Neural progenitor cell (in vitro differentiated cells): ENCODE measurements around the gene AGBL2. TPM values are rescaled to one million over a fixed set of nuclear protein-coding genes. Genes with fewer than 3 reads are reported as not detected.

Source experiments
- DNase-seq: peaks from one replicate; pipeline ENCODE4 v3.0.0-alpha.2; 2016; ENCODE audit warnings: low spot score
- H2AFZ ChIP-seq: fragments of 200-600 bp; sonication (generic); replicated peaks from 2 replicates; pipeline ENCODE4 v1.6.1; 2016; ENCODE audit warnings: antibody characterized with exemption
- H3F3A ChIP-seq: fragments of 200-600 bp; sonication (generic); 2 replicates; pipeline ENCODE4 v1.6.1; 2016; ENCODE audit warnings: antibody characterized with exemption, low read depth
- H3K27ac ChIP-seq: fragments of 200-600 bp; sonication (generic); 2 replicates; pipeline ENCODE4 v1.5.1; 2016; ENCODE audit warnings: mild to moderate bottlenecking
- H3K27me3 ChIP-seq: fragments of 200-600 bp; sonication (generic); 2 replicates; pipeline ENCODE4 v1.6.1; 2016; ENCODE audit warnings: mild to moderate bottlenecking, moderate library complexity
- H3K36me3 ChIP-seq: fragments of 200-600 bp; sonication (generic); 2 replicates; pipeline ENCODE4 v1.5.1; 2016
- H3K4me1 ChIP-seq: fragments of 200-600 bp; sonication (generic); 2 replicates; pipeline ENCODE4 v1.6.1; 2016; ENCODE audit warnings: mixed run types
- H3K4me2 ChIP-seq: fragments of 200-600 bp; sonication (generic); 2 replicates; pipeline ENCODE4 v1.6.1; 2016
- H3K4me3 ChIP-seq: fragments of 200-600 bp; sonication (generic); 2 replicates; pipeline ENCODE4 v1.5.1; 2016
- H3K79me2 ChIP-seq: fragments of 200-600 bp; sonication (generic); 2 replicates; pipeline ENCODE4 v1.6.1; 2016; ENCODE audit warnings: low read depth
- H3K9ac ChIP-seq: fragments of 200-600 bp; sonication (generic); 2 replicates; pipeline ENCODE4 v1.6.1; 2016
- H3K9me3 ChIP-seq: fragments of 200-600 bp; sonication (generic); 2 replicates; pipeline ENCODE4 v1.5.1; 2016; ENCODE audit warnings: low read depth
- H4K20me1 ChIP-seq: fragments of 200-600 bp; sonication (generic); 2 replicates; pipeline ENCODE4 v1.6.1; 2016; ENCODE audit warnings: low read depth
- H3K27ac Mint-ChIP-seq: 3 replicates; pipeline ENCODE4 v1.8.0; 2021; ENCODE audit warnings: mixed read lengths
- H3K27me3 Mint-ChIP-seq: 2 replicates; pipeline ENCODE4 v1.8.0; 2022; ENCODE audit warnings: low read depth, mild to moderate bottlenecking, inconsistent platforms, moderate library complexity, mixed read lengths; ENCODE audit not compliant: insufficient read depth
- H3K36me3 Mint-ChIP-seq: 3 replicates; pipeline ENCODE4 v1.8.0; 2021; ENCODE audit warnings: mixed read lengths
- H3K4me1 Mint-ChIP-seq: 3 replicates; pipeline ENCODE4 v1.8.0; 2021; ENCODE audit warnings: mixed read lengths
- H3K4me3 Mint-ChIP-seq: 3 replicates; pipeline ENCODE4 v1.8.0; 2021; ENCODE audit warnings: mild to moderate bottlenecking, moderate library complexity, mixed read lengths
- H3K9me3 Mint-ChIP-seq: 3 replicates; pipeline ENCODE4 v1.8.0; 2020; ENCODE audit warnings: mixed read lengths
- CTCF ChIP-seq: fragments of 200-600 bp; sonication (generic); IDR thresholded peaks from 2 replicates; pipeline ENCODE4 v1.5.1; 2017; ENCODE audit warnings: antibody characterized with exemption, mild to moderate bottlenecking
- EZH2 ChIP-seq: fragments of 200-600 bp; sonication (generic); IDR thresholded peaks from 2 replicates; pipeline ENCODE4 v1.6.1; 2017; ENCODE audit warnings: antibody characterized with exemption, mild to moderate bottlenecking, moderate library complexity
- EZH2phosphoT487 ChIP-seq: fragments of 200-600 bp; sonication (generic); IDR thresholded peaks from 2 replicates; pipeline ENCODE4 v1.6.1; 2017; ENCODE audit warnings: antibody characterized with exemption
- total RNA-seq: library from RNA; depleted of rRNA; stranded (reverse); fragments of >200 nt; gene quantifications from 2 replicates; pipeline ENCODE4 v1.2.3, GENCODE V29; 2015; ENCODE audit warnings: low replicate concordance

AGBL2 gene
- total RNA-seq, 1 donor from 2014 or later: 2.5 TPM

DNA sequence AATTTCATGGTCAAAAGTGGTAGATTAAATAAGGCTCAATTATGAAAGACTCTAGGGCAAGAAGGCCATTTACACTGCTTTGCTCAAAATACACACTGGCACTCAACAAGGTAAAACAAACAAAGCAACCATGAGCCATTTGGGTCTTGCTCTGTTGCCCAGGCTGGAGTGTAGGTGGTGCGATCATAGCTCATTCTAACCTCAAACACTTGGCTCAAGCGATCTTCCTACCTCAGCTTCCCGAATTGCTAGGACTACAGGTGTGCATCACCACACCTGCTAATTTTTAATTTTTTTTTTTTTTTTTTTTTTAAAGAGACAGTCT lies 10.9 kb upstream of the AGBL2 start:
- Histone ChIP-seq H3K4me1 (peaks cover 4% of the 10 kb centered on the region), H3K9ac (no peak overlapping the region), H3F3A (peaks cover 15% of the 10 kb centered on the region), H3K79me2 (peaks cover 4% of the 10 kb centered on the region), H3K4me2 (no peak overlapping the region), H3K27me3 (no peaks in the 10 kb centered on the region), H3K4me3 (no peak overlapping the region), H4K20me1 (no peaks in the 10 kb centered on the region), H3K36me3 (peaks cover 43% of the 10 kb centered on the region), H2AFZ (no peak overlapping the region), H3K9me3 (no peaks in the 10 kb centered on the region), H3K27ac (no peak overlapping the region)
- Mint-ChIP-seq H3K4me1 (no peaks in the 10 kb centered on the region), H3K36me3 (peaks cover 38% of the 10 kb centered on the region), H3K9me3 (no peaks in the 10 kb centered on the region), H3K4me3 (no peak overlapping the region), H3K27me3 (peaks cover 2% of the 10 kb centered on the region), H3K27ac (no peak overlapping the region)
- DNase-seq: no peak
- no peak for TF ChIP-seq CTCF
- TF ChIP-seq EZH2phosphoT487: no peak
- TF ChIP-seq EZH2: no peak

GRCh38 chr11:47725442-47726117 lies 10.4 kb upstream of the AGBL2 start:
- Histone ChIP-seq H4K20me1 (no peaks in the 10 kb centered on the region), H3K4me3 (no peak overlapping the region), H3K27ac (no peak overlapping the region), H3K4me2 (no peak overlapping the region), H3K4me1 (no peaks in the 10 kb centered on the region), H3K9me3 (no peaks in the 10 kb centered on the region), H2AFZ (no peak overlapping the region), H3K36me3 (peaks cover 38% of the 10 kb centered on the region), H3F3A (peaks cover 10% of the 10 kb centered on the region), H3K27me3 (no peaks in the 10 kb centered on the region), H3K9ac (no peak overlapping the region), H3K79me2 (peaks cover 4% of the 10 kb centered on the region)
- no peak for TF ChIP-seq CTCF
- no peak for TF ChIP-seq EZH2
- TF ChIP-seq EZH2phosphoT487: no peak
- Mint-ChIP-seq H3K4me3 (no peak overlapping the region), H3K27me3 (peaks cover 2% of the 10 kb centered on the region), H3K9me3 (no peaks in the 10 kb centered on the region), H3K36me3 (peaks cover 39% of the 10 kb centered on the region), H3K4me1 (no peaks in the 10 kb centered on the region), H3K27ac (no peak overlapping the region)
- no peak for DNase-seq

DNA sequence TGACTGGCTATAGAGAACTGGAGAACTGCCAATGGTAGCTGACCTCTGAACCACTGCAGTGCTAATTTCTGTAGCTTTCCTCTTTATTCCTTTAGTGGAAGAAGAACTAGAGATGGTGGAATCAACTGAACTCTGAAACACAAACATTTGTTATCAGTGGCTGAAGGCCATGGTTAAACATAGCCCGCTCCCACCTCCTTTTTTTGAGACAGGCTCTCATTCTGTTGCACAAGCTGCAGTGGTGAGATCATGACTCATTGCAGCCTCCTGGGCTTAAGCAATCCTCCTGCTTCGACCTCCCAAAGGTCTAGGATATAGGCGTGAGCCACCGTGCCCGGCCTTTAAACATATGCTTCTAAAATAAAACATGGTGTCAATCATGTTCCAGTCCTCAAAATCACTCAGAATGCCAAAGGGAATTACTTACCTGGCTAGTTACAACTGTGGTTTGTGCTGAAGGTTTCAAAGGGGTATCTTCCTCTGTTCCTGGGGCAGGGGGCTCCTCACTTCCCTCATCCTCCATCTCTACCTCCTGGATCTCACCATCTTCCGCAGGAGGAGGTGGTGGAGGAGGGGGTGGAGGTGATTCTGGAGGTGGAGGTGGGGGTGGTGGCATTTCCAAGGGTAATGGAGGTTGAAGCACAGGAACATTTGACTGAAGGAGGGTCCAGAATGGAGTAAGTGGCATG lies 9.0 kb upstream of the AGBL2 start:
- H3K9me3 ChIP-seq: no peaks in the 10 kb centered on the region
- H4K20me1 ChIP-seq: no peaks in the 10 kb centered on the region
- no peak overlapping the region for H3K4me2 ChIP-seq
- Mint-ChIP-seq H3K9me3 (no peaks in the 10 kb centered on the region), H3K4me1 (no peaks in the 10 kb centered on the region), H3K4me3 (no peak overlapping the region), H3K27me3 (peaks cover 2% of the 10 kb centered on the region), H3K36me3 (peaks cover 41% of the 10 kb centered on the region), H3K27ac (no peak overlapping the region)
- H3K27me3 ChIP-seq: no peaks in the 10 kb centered on the region
- no peak overlapping the region for H2AFZ ChIP-seq
- no peak for TF ChIP-seq EZH2phosphoT487
- TF ChIP-seq CTCF: no peak
- TF ChIP-seq EZH2: no peak
- H3K36me3 ChIP-seq: peaks cover 30% of the 10 kb centered on the region
- peaks cover 13% of the 10 kb centered on the region for H3F3A ChIP-seq
- DNase-seq: no peak
- no peaks in the 10 kb centered on the region for H3K79me2 ChIP-seq
- no peak overlapping the region for H3K9ac ChIP-seq
- no peak overlapping the region for H3K27ac ChIP-seq
- no peaks in the 10 kb centered on the region for H3K4me1 ChIP-seq
- H3K4me3 ChIP-seq: no peak overlapping the region
